ENCODE measurements around the gene OR7C1. TPM values are rescaled to one million over a fixed set of nuclear protein-coding genes. Genes with fewer than 3 reads are reported as not detected.
A peak's percentile ranks its signal among the peaks of the same experiment; 100 is the strongest.
"Not testable (repeated sequence)": the region's sequence is repeated elsewhere in the genome, so short reads cannot be mapped to it uniquely, and the experiment has no call there.

The OR7C1 gene
- total RNA-seq, 1 experiment from 2014 or later, result not detected

DNA sequence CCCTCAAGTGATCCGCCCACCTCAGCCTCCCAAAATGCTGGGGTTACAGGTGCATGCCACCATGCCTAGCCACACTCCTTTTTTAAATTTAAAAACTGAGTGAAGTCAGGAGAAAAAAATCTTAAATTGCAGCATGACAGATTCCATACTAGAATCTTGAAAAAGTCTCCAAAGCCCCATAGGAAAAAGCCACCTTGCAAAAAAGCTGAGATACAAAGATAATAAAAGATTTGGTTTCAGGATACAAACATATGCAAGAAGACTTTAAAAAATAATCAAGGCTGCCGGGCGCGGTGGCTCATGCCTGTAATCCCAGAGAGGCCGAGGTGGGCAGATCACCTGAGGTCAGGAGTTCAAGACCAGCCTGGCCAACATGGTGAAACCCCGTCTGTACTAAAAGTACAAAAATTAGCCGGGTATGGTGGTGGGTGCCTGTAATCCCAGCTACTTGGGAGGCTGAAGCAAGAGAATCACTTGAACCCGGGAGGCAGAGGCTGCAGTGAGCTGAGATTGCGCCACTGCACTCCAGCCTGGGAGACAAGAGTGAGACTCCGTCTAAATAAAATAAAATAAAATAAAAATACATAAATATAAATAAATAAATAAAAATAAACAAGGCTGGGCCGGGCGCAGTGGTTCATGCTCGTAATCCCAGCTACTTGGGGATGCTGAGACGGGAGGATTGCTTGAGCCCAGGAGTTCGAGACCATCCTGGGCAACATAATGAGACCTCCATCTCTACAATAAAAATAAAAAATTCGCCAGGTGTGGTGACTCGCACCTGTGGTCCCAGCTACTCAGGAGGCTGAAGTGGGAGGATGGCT, 53.1 kb downstream of the OR7C1 start:
- DNase-seq (ENCODE audit: low spot score); ATAC-seq; H3K4me3 Mint-ChIP-seq; H3K27me3 Mint-ChIP-seq (ENCODE audit: low read depth); H3K36me3 Mint-ChIP-seq; POLR2A ChIA-PET; H3K27ac Mint-ChIP-seq; H3K9me3 Mint-ChIP-seq: not testable (repeated sequence)
- CTCF ChIA-PET, result interaction anchor here (1.4 kb wide), 1 partner anchor 95 kb away, joined by 3 read pairs; no protein-coding TSS in a partner anchor
- H3K4me1 Mint-ChIP-seq, result peaks cover 15% of the 10 kb centered on the region
- TF ChIP-seq HMGA2 (CRISPR knock-in tag; IDR thresholded peaks at IDR 0.05), result 0 out of 2 replicates have a peak, but pooled peaks have one; percentile 25

GRCh38 chr19:14780622-14781225, 54.3 kb downstream of the OR7C1 start:
- not testable (repeated sequence) for DNase-seq (ENCODE audit: low spot score)

GRCh38 chr19:14779151-14779550, 55.8 kb downstream of the OR7C1 start:
- Mint-ChIP-seq H3K4me1 (peaks cover 13% of the 10 kb centered on the region), H3K27me3 (ENCODE audit: low read depth) (peaks cover 7% of the 10 kb centered on the region; the same call in 1 of the 2 replicates), H3K36me3 (no peaks in the 10 kb centered on the region), H3K9me3 (no peaks in the 10 kb centered on the region), H3K27ac (no peak overlapping the region; the same call in 1 of the 2 replicates), H3K4me3 (no peak overlapping the region)
- ChIA-PET POLR2A (no interaction called here), CTCF (interaction anchor here (1.9 kb wide), 1 partner anchor 205 kb away, joined by 7 read pairs; no protein-coding TSS in a partner anchor)
- ATAC-seq, result no peak
- TF ChIP-seq, protein P1, sequence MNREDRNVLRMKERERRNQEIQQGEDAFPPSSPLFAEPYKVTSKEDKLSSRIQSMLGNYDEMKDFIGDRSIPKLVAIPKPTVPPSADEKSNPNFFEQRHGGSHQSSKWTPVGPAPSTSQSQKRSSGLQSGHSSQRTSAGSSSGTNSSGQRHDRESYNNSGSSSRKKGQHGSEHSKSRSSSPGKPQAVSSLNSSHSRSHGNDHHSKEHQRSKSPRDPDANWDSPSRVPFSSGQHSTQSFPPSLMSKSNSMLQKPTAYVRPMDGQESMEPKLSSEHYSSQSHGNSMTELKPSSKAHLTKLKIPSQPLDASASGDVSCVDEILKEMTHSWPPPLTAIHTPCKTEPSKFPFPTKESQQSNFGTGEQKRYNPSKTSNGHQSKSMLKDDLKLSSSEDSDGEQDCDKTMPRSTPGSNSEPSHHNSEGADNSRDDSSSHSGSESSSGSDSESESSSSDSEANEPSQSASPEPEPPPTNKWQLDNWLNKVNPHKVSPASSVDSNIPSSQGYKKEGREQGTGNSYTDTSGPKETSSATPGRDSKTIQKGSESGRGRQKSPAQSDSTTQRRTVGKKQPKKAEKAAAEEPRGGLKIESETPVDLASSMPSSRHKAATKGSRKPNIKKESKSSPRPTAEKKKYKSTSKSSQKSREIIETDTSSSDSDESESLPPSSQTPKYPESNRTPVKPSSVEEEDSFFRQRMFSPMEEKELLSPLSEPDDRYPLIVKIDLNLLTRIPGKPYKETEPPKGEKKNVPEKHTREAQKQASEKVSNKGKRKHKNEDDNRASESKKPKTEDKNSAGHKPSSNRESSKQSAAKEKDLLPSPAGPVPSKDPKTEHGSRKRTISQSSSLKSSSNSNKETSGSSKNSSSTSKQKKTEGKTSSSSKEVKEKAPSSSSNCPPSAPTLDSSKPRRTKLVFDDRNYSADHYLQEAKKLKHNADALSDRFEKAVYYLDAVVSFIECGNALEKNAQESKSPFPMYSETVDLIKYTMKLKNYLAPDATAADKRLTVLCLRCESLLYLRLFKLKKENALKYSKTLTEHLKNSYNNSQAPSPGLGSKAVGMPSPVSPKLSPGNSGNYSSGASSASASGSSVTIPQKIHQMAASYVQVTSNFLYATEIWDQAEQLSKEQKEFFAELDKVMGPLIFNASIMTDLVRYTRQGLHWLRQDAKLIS (CRISPR knock-in tag; IDR thresholded peaks at IDR 0.05; ENCODE audit: borderline replicate concordance), result no peak
- TF ChIP-seq ETV6 (CRISPR knock-in tag; IDR thresholded peaks at IDR 0.05), result no peak
- DNase-seq (ENCODE audit: low spot score), result no peak

More at GRCh38 chr19:14780622-14781225, 54.3 kb downstream of the OR7C1 start:
- H3K4me3 Mint-ChIP-seq; H3K36me3 Mint-ChIP-seq; POLR2A ChIA-PET; ATAC-seq; H3K27me3 Mint-ChIP-seq (ENCODE audit: low read depth); H3K9me3 Mint-ChIP-seq; H3K27ac Mint-ChIP-seq: not testable (repeated sequence)
- peaks cover 13% of the 10 kb centered on the region for H3K4me1 Mint-ChIP-seq
- CTCF ChIA-PET, result interaction anchor here (1.4 kb wide), 1 partner anchor 94 kb away, joined by 3 read pairs; no protein-coding TSS in a partner anchor

DNA sequence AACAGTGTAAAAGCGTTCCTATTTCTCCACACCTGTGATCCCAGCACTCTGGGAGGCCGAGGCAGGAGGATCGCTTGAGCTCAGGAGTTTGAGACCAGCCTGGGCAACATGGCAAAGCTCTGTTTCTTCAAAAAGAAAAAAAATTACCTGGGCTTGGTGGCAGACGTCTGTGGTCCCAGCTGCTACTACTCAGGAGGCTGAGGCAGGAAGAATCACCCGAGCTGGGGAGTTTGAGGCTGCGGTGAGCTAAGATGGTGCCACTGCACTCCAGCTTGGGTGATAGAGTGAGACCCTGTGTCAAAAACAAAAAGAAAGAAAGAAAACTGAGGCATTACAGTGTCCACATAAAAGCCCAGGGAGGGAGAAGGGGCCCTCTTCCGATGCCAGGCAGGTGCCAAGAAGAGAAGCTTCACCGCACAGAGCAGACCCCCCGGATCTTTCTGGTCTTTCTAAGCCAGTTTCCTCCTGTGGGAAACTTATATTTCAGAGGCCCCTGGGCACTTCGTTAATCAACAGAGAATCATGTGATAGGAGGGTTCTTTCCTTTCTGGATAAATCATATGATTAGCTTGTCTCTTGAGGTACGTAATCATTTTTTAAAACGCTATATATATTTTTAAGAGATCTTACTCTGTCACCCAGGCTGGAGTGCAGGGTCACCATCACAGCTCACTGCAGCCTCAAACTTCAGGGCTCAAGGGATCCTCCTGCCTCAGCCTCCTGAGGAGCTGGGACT, 56.7 kb downstream of the OR7C1 start, which contains the start of gene ADGRE2:
ADGRE2 (minus strand) TSS at position 451 of the 736 bp plus-strand sequence. CDS start 1,804 bp downstream, outside the sequence.
- DNase-seq (ENCODE audit: low spot score); POLR2A ChIA-PET; H3K27me3 Mint-ChIP-seq (ENCODE audit: low read depth); H3K36me3 Mint-ChIP-seq; ATAC-seq; H3K9me3 Mint-ChIP-seq; H3K27ac Mint-ChIP-seq: not testable (repeated sequence)
- Mint-ChIP-seq H3K4me3 (peak within 1 kb of the TSS; percentile 29; the same call in 1 of the 2 replicates), H3K4me1 (peaks cover 12% of the 10 kb centered on the region)
- CTCF ChIA-PET, result interaction anchor here (1.9 to 2.9 kb wide), 2 partner anchors 9 to 204 kb away, joined by 7 to 24 read pairs; no protein-coding TSS in a partner anchor

GRCh38 chr19:14777645-14778044, 57.3 kb downstream of the OR7C1 start:
- ATAC-seq; H3K36me3 Mint-ChIP-seq; DNase-seq (ENCODE audit: low spot score); POLR2A ChIA-PET; H3K27ac Mint-ChIP-seq; H3K27me3 Mint-ChIP-seq (ENCODE audit: low read depth); H3K9me3 Mint-ChIP-seq; H3K4me1 Mint-ChIP-seq: not testable (repeated sequence)
- peak overlapping the region; percentile 29; the same call in 1 of the 2 replicates for H3K4me3 Mint-ChIP-seq
- CTCF ChIA-PET, result interaction anchor here (1.7 to 2.9 kb wide), 3 partner anchors 9 to 204 kb away, joined by 7 to 24 read pairs (median 9); partner anchors contain the start of gene ZNF333

Measured in WTC11 (cell line).